HUDEP-2 (cell line): ENCODE data around the gene FHIT.
"Not testable (repeated sequence)": the region's sequence is repeated elsewhere in the genome, so short reads cannot be mapped to it uniquely, and the experiment has no call there.

Experiments
- DNase-seq, 76 experiments: peaks; one replicate each; lab custom pipeline; 2025; ENCODE audit not compliant: unreplicated experiment in 76 of 76; lab: John Stamatoyannopoulos, UW

The FHIT gene

GRCh38 chr3:60952055-60952454 lies 299.2 kb downstream of the FHIT start:
- DNase-seq = no peak

GRCh38 chr3:60949146-60949545 lies 302.1 kb downstream of the FHIT start:
- no peak for DNase-seq

- peak in 1 of 76 experiments; percentile 1 for DNase-seq
These were observed 302.8 kb downstream of the FHIT start for GRCh38 chr3:60948488-60948887.

- no peak for DNase-seq
These were observed 315.5 kb downstream of the FHIT start for GRCh38 chr3:60935709-60936108.

GRCh38 chr3:60933824-60934223 lies 317.4 kb downstream of the FHIT start:
- DNase-seq = no peak

GRCh38 chr3:60932643-60933042 lies 318.6 kb downstream of the FHIT start:
- DNase-seq = peak in 12 of 76 experiments; percentile 1 to 36 (median 7)

- no peak for DNase-seq
These were observed 319.1 kb downstream of the FHIT start for GRCh38 chr3:60932170-60932569.

- no peak for DNase-seq
These were observed 319.8 kb downstream of the FHIT start for GRCh38 chr3:60931452-60931851.

GRCh38 chr3:60920519-60920918 lies 330.7 kb downstream of the FHIT start:
- no peak for DNase-seq

- no peak for DNase-seq
These were observed 332.0 kb downstream of the FHIT start for GRCh38 chr3:60919296-60919695.

- peak in 19 of 76 experiments; percentile 2 to 37 (median 6) for DNase-seq
These were observed 334.1 kb downstream of the FHIT start for GRCh38 chr3:60917141-60917540.

GRCh38 chr3:60916546-60916945 lies 334.7 kb downstream of the FHIT start:
- no peak for DNase-seq

GRCh38 chr3:60913474-60913873 lies 337.8 kb downstream of the FHIT start:
- DNase-seq = no peak

GRCh38 chr3:60912876-60913275 lies 338.4 kb downstream of the FHIT start:
- DNase-seq = no peak

GRCh38 chr3:60912142-60912541 lies 339.1 kb downstream of the FHIT start:
- no peak for DNase-seq

GRCh38 chr3:60909526-60909925 lies 341.7 kb downstream of the FHIT start:
- DNase-seq = no peak

- DNase-seq = no peak
These were observed 345.0 kb downstream of the FHIT start for GRCh38 chr3:60906283-60906682.

GRCh38 chr3:60898321-60898720 lies 352.9 kb downstream of the FHIT start:
- DNase-seq = no peak

- no peak for DNase-seq
These were observed 357.3 kb downstream of the FHIT start for GRCh38 chr3:60893946-60894345.

- DNase-seq = no peak
These were observed 361.0 kb downstream of the FHIT start for GRCh38 chr3:60890226-60890625.

GRCh38 chr3:60888952-60889351 lies 362.3 kb downstream of the FHIT start:
- not testable (repeated sequence) for DNase-seq

GRCh38 chr3:60887574-60887973 lies 363.7 kb downstream of the FHIT start:
- no peak for DNase-seq

- no peak for DNase-seq
These were observed 364.7 kb downstream of the FHIT start for GRCh38 chr3:60886518-60886917.
